ENCODE measurements around the gene PTGES. TPM values are rescaled to one million over a fixed set of nuclear protein-coding genes. Genes with fewer than 3 reads are reported as not detected.

The PTGES gene
- total and polyA plus RNA-seq, 2 experiments from 2014 or later = 2.8 to 3.6 TPM

DNA sequence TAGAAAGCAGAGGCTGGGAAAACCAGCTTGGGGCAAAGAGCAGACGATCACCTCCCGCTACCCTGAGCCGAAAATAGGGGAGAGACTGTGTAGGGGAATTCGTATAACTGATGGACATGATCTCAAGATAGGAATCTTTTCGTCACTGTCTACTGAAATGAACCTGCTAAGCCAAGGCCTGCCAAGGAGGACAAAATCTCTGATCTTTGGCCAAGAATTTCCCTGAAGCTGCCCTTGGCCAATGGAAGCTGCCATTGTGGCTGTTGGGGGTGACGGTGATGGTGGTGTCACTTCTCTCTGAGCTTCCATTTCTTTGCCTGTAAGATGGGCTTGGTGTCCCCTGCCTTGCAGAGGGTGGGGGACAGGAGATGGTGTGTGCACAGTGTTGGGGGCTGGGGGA is 3.3 kb upstream of the PTGES start:
- Mint-ChIP-seq H3K27ac (no peak overlapping the region), H3K27me3 (ENCODE audit: insufficient read depth, low read depth, poor library complexity) (peaks cover 7% of the 10 kb centered on the region), H3K9me3 (no peaks in the 10 kb centered on the region), H3K4me3 (no peak overlapping the region), H3K36me3 (ENCODE audit: low read depth) (no peaks in the 10 kb centered on the region), H3K4me1 (peaks cover 17% of the 10 kb centered on the region)
- ATAC-seq (no peak), DNase-seq (ENCODE audit: low spot score) (no peak)
- Histone ChIP-seq H3K4me3 (no peak overlapping the region), H3K27me3 (ENCODE audit: insufficient read depth) (no peaks in the 10 kb centered on the region), H3K27ac (ENCODE audit: low read depth) (no peak overlapping the region), H3K36me3 (ENCODE audit: insufficient read depth) (no peaks in the 10 kb centered on the region), H3K4me2 (no peak overlapping the region), H3K9me2 (ENCODE audit: insufficient read depth) (no peaks in the 10 kb centered on the region), H3F3A (replicated peaks; ENCODE audit: low read depth) (0 out of 2 replicates have a peak, but pooled peaks cover 4% of the 10 kb centered on the region), H2AFZ (no peak overlapping the region), H3K4me1 (ENCODE audit: insufficient read depth) (peaks cover 9% of the 10 kb centered on the region), H4K20me1 (replicated peaks; ENCODE audit: insufficient read depth) (no peaks in the 10 kb centered on the region), H3K79me2 (replicated peaks; ENCODE audit: insufficient read depth) (no peaks in the 10 kb centered on the region)
- TF ChIP-seq ZNF114 (CRISPR knock-in tag; IDR thresholded peaks at IDR 0.05) (no peak), POLR2AphosphoS5 (IDR thresholded peaks at IDR 0.05; ENCODE audit: low read depth) (no peak), NANOG (IDR thresholded peaks at IDR 0.05; ENCODE audit: borderline replicate concordance) (no peak), STAT1 (IDR thresholded peaks at IDR 0.05; ENCODE audit: unreplicated experiment) (no peak), ZNF331 (CRISPR knock-in tag; IDR thresholded peaks at IDR 0.05; ENCODE audit: low read depth) (no peak), EZH2 (IDR thresholded peaks at IDR 0.05; ENCODE audit: low read depth, unreplicated experiment) (no peak), CREB1 (CRISPR knock-in tag; IDR thresholded peaks at IDR 0.05; ENCODE audit: low read depth) (no peak), EZH2phosphoT487 (IDR thresholded peaks at IDR 0.05; ENCODE audit: unreplicated experiment) (no peak), JUNB (IDR thresholded peaks at IDR 0.05; ENCODE audit: unreplicated experiment) (no peak)
- TF ChIP-seq, protein P1, sequence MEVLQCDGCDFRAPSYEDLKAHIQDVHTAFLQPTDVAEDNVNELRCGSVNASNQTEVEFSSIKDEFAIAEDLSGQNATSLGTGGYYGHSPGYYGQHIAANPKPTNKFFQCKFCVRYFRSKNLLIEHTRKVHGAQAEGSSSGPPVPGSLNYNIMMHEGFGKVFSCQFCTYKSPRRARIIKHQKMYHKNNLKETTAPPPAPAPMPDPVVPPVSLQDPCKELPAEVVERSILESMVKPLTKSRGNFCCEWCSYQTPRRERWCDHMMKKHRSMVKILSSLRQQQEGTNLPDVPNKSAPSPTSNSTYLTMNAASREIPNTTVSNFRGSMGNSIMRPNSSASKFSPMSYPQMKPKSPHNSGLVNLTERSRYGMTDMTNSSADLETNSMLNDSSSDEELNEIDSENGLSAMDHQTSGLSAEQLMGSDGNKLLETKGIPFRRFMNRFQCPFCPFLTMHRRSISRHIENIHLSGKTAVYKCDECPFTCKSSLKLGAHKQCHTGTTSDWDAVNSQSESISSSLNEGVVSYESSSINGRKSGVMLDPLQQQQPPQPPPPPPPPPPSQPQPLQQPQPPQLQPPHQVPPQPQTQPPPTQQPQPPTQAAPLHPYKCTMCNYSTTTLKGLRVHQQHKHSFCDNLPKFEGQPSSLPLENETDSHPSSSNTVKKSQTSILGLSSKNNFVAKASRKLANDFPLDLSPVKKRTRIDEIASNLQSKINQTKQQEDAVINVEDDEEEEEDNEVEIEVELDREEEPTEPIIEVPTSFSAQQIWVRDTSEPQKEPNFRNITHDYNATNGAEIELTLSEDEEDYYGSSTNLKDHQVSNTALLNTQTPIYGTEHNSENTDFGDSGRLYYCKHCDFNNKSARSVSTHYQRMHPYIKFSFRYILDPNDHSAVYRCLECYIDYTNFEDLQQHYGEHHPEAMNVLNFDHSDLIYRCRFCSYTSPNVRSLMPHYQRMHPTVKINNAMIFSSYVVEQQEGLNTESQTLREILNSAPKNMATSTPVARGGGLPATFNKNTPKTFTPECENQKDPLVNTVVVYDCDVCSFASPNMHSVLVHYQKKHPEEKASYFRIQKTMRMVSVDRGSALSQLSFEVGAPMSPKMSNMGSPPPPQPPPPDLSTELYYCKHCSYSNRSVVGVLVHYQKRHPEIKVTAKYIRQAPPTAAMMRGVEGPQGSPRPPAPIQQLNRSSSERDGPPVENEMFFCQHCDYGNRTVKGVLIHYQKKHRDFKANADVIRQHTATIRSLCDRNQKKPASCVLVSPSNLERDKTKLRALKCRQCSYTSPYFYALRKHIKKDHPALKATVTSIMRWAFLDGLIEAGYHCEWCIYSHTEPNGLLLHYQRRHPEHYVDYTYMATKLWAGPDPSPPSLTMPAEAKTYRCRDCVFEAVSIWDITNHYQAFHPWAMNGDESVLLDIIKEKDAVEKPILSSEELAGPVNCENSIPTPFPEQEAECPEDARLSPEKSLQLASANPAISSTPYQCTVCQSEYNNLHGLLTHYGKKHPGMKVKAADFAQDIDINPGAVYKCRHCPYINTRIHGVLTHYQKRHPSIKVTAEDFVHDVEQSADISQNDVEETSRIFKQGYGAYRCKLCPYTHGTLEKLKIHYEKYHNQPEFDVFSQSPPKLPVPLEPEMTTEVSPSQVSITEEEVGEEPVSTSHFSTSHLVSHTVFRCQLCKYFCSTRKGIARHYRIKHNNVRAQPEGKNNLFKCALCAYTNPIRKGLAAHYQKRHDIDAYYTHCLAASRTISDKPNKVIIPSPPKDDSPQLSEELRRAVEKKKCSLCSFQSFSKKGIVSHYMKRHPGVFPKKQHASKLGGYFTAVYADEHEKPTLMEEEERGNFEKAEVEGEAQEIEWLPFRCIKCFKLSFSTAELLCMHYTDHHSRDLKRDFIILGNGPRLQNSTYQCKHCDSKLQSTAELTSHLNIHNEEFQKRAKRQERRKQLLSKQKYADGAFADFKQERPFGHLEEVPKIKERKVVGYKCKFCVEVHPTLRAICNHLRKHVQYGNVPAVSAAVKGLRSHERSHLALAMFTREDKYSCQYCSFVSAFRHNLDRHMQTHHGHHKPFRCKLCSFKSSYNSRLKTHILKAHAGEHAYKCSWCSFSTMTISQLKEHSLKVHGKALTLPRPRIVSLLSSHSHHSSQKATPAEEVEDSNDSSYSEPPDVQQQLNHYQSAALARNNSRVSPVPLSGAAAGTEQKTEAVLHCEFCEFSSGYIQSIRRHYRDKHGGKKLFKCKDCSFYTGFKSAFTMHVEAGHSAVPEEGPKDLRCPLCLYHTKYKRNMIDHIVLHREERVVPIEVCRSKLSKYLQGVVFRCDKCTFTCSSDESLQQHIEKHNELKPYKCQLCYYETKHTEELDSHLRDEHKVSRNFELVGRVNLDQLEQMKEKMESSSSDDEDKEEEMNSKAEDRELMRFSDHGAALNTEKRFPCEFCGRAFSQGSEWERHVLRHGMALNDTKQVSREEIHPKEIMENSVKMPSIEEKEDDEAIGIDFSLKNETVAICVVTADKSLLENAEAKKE (CRISPR knock-in tag; IDR thresholded peaks at IDR 0.05) = no peak
- TF ChIP-seq, protein P2, sequence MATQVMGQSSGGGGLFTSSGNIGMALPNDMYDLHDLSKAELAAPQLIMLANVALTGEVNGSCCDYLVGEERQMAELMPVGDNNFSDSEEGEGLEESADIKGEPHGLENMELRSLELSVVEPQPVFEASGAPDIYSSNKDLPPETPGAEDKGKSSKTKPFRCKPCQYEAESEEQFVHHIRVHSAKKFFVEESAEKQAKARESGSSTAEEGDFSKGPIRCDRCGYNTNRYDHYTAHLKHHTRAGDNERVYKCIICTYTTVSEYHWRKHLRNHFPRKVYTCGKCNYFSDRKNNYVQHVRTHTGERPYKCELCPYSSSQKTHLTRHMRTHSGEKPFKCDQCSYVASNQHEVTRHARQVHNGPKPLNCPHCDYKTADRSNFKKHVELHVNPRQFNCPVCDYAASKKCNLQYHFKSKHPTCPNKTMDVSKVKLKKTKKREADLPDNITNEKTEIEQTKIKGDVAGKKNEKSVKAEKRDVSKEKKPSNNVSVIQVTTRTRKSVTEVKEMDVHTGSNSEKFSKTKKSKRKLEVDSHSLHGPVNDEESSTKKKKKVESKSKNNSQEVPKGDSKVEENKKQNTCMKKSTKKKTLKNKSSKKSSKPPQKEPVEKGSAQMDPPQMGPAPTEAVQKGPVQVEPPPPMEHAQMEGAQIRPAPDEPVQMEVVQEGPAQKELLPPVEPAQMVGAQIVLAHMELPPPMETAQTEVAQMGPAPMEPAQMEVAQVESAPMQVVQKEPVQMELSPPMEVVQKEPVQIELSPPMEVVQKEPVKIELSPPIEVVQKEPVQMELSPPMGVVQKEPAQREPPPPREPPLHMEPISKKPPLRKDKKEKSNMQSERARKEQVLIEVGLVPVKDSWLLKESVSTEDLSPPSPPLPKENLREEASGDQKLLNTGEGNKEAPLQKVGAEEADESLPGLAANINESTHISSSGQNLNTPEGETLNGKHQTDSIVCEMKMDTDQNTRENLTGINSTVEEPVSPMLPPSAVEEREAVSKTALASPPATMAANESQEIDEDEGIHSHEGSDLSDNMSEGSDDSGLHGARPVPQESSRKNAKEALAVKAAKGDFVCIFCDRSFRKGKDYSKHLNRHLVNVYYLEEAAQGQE (IDR thresholded peaks at IDR 0.05; ENCODE audit: unreplicated experiment) = no peak
- TF ChIP-seq, protein P3, sequence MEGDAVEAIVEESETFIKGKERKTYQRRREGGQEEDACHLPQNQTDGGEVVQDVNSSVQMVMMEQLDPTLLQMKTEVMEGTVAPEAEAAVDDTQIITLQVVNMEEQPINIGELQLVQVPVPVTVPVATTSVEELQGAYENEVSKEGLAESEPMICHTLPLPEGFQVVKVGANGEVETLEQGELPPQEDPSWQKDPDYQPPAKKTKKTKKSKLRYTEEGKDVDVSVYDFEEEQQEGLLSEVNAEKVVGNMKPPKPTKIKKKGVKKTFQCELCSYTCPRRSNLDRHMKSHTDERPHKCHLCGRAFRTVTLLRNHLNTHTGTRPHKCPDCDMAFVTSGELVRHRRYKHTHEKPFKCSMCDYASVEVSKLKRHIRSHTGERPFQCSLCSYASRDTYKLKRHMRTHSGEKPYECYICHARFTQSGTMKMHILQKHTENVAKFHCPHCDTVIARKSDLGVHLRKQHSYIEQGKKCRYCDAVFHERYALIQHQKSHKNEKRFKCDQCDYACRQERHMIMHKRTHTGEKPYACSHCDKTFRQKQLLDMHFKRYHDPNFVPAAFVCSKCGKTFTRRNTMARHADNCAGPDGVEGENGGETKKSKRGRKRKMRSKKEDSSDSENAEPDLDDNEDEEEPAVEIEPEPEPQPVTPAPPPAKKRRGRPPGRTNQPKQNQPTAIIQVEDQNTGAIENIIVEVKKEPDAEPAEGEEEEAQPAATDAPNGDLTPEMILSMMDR (conservative IDR thresholded peaks at IDR 0.05; ENCODE audit: low read depth in 2 of 2) = no peak
- TF ChIP-seq, protein P4, sequence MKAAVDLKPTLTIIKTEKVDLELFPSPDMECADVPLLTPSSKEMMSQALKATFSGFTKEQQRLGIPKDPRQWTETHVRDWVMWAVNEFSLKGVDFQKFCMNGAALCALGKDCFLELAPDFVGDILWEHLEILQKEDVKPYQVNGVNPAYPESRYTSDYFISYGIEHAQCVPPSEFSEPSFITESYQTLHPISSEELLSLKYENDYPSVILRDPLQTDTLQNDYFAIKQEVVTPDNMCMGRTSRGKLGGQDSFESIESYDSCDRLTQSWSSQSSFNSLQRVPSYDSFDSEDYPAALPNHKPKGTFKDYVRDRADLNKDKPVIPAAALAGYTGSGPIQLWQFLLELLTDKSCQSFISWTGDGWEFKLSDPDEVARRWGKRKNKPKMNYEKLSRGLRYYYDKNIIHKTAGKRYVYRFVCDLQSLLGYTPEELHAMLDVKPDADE (IDR thresholded peaks at IDR 0.05) = no peak

All from GM23338 (cell line).